ENCODE data around the gene OPN1SW.

Gene OPN1SW

GRCh38 chr7:128727239-128727638 is 48.4 kb downstream of the OPN1SW start:
- H3K27ac ChIP-seq, result no peak overlapping the region
- no peaks in the 10 kb centered on the region for H3K27me3 ChIP-seq (ENCODE audit: insufficient read depth, low read depth)
- H3K9ac ChIP-seq, result no peak overlapping the region
- H3K4me2 ChIP-seq, result no peak overlapping the region
- H3K4me3 ChIP-seq (IDR thresholded peaks at IDR 0.05; ENCODE audit: insufficient read depth, low read depth, low read length), result no peak overlapping the region
- H4K20me1 ChIP-seq (ENCODE audit: insufficient read depth), result no peaks in the 10 kb centered on the region
- no peaks in the 10 kb centered on the region for H3K4me1 ChIP-seq (ENCODE audit: low read depth, poor library complexity, severe bottlenecking)
- H3K36me3 ChIP-seq (ENCODE audit: insufficient read depth), result no peaks in the 10 kb centered on the region
- H3K79me2 ChIP-seq (ENCODE audit: insufficient read depth, low read depth), result no peaks in the 10 kb centered on the region
- TF ChIP-seq CTCF (conservative IDR thresholded peaks at IDR 0.05; ENCODE audit: low read depth, low read length), result no peak
- no peak overlapping the region for H2AFZ ChIP-seq (ENCODE audit: low read depth)

- Histone ChIP-seq H4K20me1 (ENCODE audit: insufficient read depth) (no peaks in the 10 kb centered on the region), H3K4me3 (IDR thresholded peaks at IDR 0.05; ENCODE audit: insufficient read depth, low read depth, low read length) (no peak overlapping the region), H3K27me3 (ENCODE audit: insufficient read depth, low read depth) (no peaks in the 10 kb centered on the region), H3K4me2 (no peak overlapping the region), H3K36me3 (ENCODE audit: insufficient read depth) (no peaks in the 10 kb centered on the region), H3K9ac (no peak overlapping the region), H2AFZ (ENCODE audit: low read depth) (no peak overlapping the region), H3K79me2 (ENCODE audit: insufficient read depth, low read depth) (no peaks in the 10 kb centered on the region), H3K27ac (no peak overlapping the region), H3K4me1 (ENCODE audit: low read depth, poor library complexity, severe bottlenecking) (no peaks in the 10 kb centered on the region)
- TF ChIP-seq CTCF (conservative IDR thresholded peaks at IDR 0.05; ENCODE audit: low read depth, low read length), result no peak
Observed at GRCh38 chr7:128726737-128727072, 48.9 kb downstream of the OPN1SW start.

- no peaks in the 10 kb centered on the region for H3K27me3 ChIP-seq (ENCODE audit: insufficient read depth, low read depth)
- no peaks in the 10 kb centered on the region for H4K20me1 ChIP-seq (ENCODE audit: insufficient read depth)
- H2AFZ ChIP-seq (ENCODE audit: low read depth), result no peak overlapping the region
- no peak for TF ChIP-seq CTCF (conservative IDR thresholded peaks at IDR 0.05; ENCODE audit: low read depth, low read length)
- H3K27ac ChIP-seq, result no peak overlapping the region
- no peak overlapping the region for H3K4me2 ChIP-seq
- H3K79me2 ChIP-seq (ENCODE audit: insufficient read depth, low read depth), result no peaks in the 10 kb centered on the region
- H3K36me3 ChIP-seq (ENCODE audit: insufficient read depth), result no peaks in the 10 kb centered on the region
- H3K4me1 ChIP-seq (ENCODE audit: low read depth, poor library complexity, severe bottlenecking), result no peaks in the 10 kb centered on the region
- H3K9ac ChIP-seq, result no peak overlapping the region
- H3K4me3 ChIP-seq (IDR thresholded peaks at IDR 0.05; ENCODE audit: insufficient read depth, low read depth, low read length), result no peak overlapping the region
Observed at GRCh38 chr7:128726059-128726736, 49.4 kb downstream of the OPN1SW start.

- Histone ChIP-seq H3K4me1 (ENCODE audit: low read depth, poor library complexity, severe bottlenecking) (no peaks in the 10 kb centered on the region), H3K4me2 (no peak overlapping the region), H3K79me2 (ENCODE audit: insufficient read depth, low read depth) (no peaks in the 10 kb centered on the region), H3K27me3 (ENCODE audit: insufficient read depth, low read depth) (no peaks in the 10 kb centered on the region), H3K36me3 (ENCODE audit: insufficient read depth) (no peaks in the 10 kb centered on the region), H3K27ac (no peak overlapping the region), H2AFZ (ENCODE audit: low read depth) (no peak overlapping the region), H3K4me3 (IDR thresholded peaks at IDR 0.05; ENCODE audit: insufficient read depth, low read depth, low read length) (no peak overlapping the region), H4K20me1 (ENCODE audit: insufficient read depth) (no peaks in the 10 kb centered on the region), H3K9ac (no peak overlapping the region)
- TF ChIP-seq CTCF (conservative IDR thresholded peaks at IDR 0.05; ENCODE audit: low read depth, low read length), result no peak
Observed at GRCh38 chr7:128725531-128725930, 50.1 kb downstream of the OPN1SW start.
